ENCODE measurements around the gene FNTB. TPM values are rescaled to one million over a fixed set of nuclear protein-coding genes. Genes with fewer than 3 reads are reported as not detected.

FNTB gene
- total RNA-seq, 1 experiment from 2014 or later, result 26.7 TPM

GRCh38 chr14:64965356-64966000 is 21.2 kb upstream of the FNTB start:
- H3K9ac ChIP-seq (ENCODE audit: low read length), result no peak overlapping the region
- H2AFZ ChIP-seq (ENCODE audit: low read depth, low read length, poor library complexity, severe bottlenecking), result no peak overlapping the region
- CTCF ChIA-PET, result no interaction called here
- no peak overlapping the region for H3K4me3 ChIP-seq (replicated peaks in 1 of 2; ENCODE audit: low read depth in 1 of 2, low read length in 2 of 2)
- H3K79me2 ChIP-seq (ENCODE audit: insufficient read depth, low read length), result no peaks in the 10 kb centered on the region
- POLR2A ChIA-PET, result no interaction called here
- H3K27ac ChIP-seq (ENCODE audit: low read depth, low read length), result no peak overlapping the region
- no peak for ATAC-seq
- peaks cover 21% of the 10 kb centered on the region in 2 experiments for H3K4me1 ChIP-seq (ENCODE audit: control insufficient read depth in 1 of 2, insufficient read depth in 2 of 2, low read length in 2 of 2)
- H3K9me2 ChIP-seq (ENCODE audit: insufficient read depth), result no peaks in the 10 kb centered on the region
- no peaks in the 10 kb centered on the region for H3K27me3 ChIP-seq (ENCODE audit: insufficient read depth, low read length)
- RAD21 ChIA-PET (ENCODE audit: low non-redundant PET in 1 of 2, low total read pairs in 2 of 2, uncharacterized antibody in 2 of 2, unreplicated experiment in 2 of 2), result no interaction called here
- no peaks in the 10 kb centered on the region for H3K9me3 ChIP-seq (ENCODE audit: control insufficient read depth in 1 of 2, insufficient read depth in 1 of 2, low read depth in 1 of 2, low read length in 2 of 2)
- intact Hi-C loops (cut with micrococcal nuclease), result no loop called here
- no TSS peak for BruUV-seq (replicated peaks)
- no peaks in the 10 kb centered on the region for H4K20me1 ChIP-seq (ENCODE audit: insufficient read depth)
- no peaks in the 10 kb centered on the region for H3K36me3 ChIP-seq (ENCODE audit: control insufficient read depth in 1 of 2, insufficient read depth in 2 of 2, low read length in 2 of 2)
- no peak for DNase-seq (ENCODE audit: low read depth, low spot score)
- TF ChIP-seq POLR2A (IDR thresholded peaks at IDR 0.05; ENCODE audit: borderline replicate concordance, extremely low read depth, insufficient read depth, insufficient read length), result no peak
- no peak for TF ChIP-seq ZNF274 (IDR thresholded peaks at IDR 0.05; ENCODE audit: low read depth, low read length)
- TF ChIP-seq EZH2phosphoT487 (IDR thresholded peaks at IDR 0.05; ENCODE audit: borderline replicate concordance), result no peak
- TF ChIP-seq CBX3 (IDR thresholded peaks at IDR 0.05; ENCODE audit: low read depth), result no peak
- TF ChIP-seq TCF7L2 (IDR thresholded peaks at IDR 0.05; ENCODE audit: borderline replicate concordance, extremely low read depth, insufficient read depth, insufficient read length), result no peak
- TF ChIP-seq YY1 (IDR thresholded peaks at IDR 0.05; ENCODE audit: extremely low read depth, insufficient replicate concordance, low read depth, low read length), result no peak
- TF ChIP-seq ZBTB33 (IDR thresholded peaks at IDR 0.05; ENCODE audit: extremely low read depth, insufficient replicate concordance, low read length), result no peak
- no peak for TF ChIP-seq EZH2 (IDR thresholded peaks at IDR 0.05)
- TF ChIP-seq MAX (IDR thresholded peaks at IDR 0.05), result no peak
- TF ChIP-seq RAD21 (IDR thresholded peaks at IDR 0.05; ENCODE audit: low read depth), result no peak
- TF ChIP-seq JUND (IDR thresholded peaks at IDR 0.05), result no peak
- no peak for TF ChIP-seq SRF (IDR thresholded peaks at IDR 0.05; ENCODE audit: low read depth)
- no peak for TF ChIP-seq EGR1 (IDR thresholded peaks at IDR 0.05; ENCODE audit: low read depth)
- TF ChIP-seq ZFX (IDR thresholded peaks at IDR 0.05), result no peak
- H3K4me2 ChIP-seq (ENCODE audit: low read length), result no peak overlapping the region
